OCI-LY3 (cell line): ENCODE data around the gene CYP39A1.

Experiments
- H2AFZ ChIP-seq: fragments of 200-600, 300-600 bp; shearing (Covaris generic); 2 replicates; pipeline ENCODE4 v1.6.0; 2014; ENCODE audit warnings: antibody characterized with exemption, low read depth, low read length
- H3K27ac ChIP-seq: fragments of 200-600, 300-600 bp; sonication (generic); 2 replicates; pipeline ENCODE4 v1.5.1; 2014; ENCODE audit warnings: mild to moderate bottlenecking, low read length, moderate library complexity, mixed read lengths
- H3K27me3 ChIP-seq: fragments of 200-600, 300-600 bp; sonication (generic); 2 replicates; pipeline ENCODE4 v1.6.1; 2014; ENCODE audit warnings: low read depth, low read length, mixed read lengths
- H3K36me3 ChIP-seq: fragments of 200-600, 300-600 bp; sonication (generic); replicated peaks from 2 replicates; pipeline ENCODE3; 2014; ENCODE audit warnings: low read depth, low read length, mixed read lengths
- H3K4me1 ChIP-seq: fragments of 300-600, 200-600 bp; sonication (generic); 2 replicates; pipeline ENCODE4 v1.6.1; 2014; ENCODE audit warnings: low read length, mixed read lengths
- H3K4me2 ChIP-seq: fragments of 200-600, 300-600 bp; sonication (generic); 2 replicates; pipeline ENCODE4 v1.6.1; 2014; ENCODE audit warnings: low read length, mixed read lengths
- H3K4me3 ChIP-seq: fragments of 300-600, 200-600 bp; sonication (generic); 2 replicates; pipeline ENCODE4 v1.5.1; 2014; ENCODE audit warnings: antibody characterized with exemption, mild to moderate bottlenecking, low read length, moderate library complexity
- H3K79me2 ChIP-seq: fragments of 300-600, 200-600 bp; shearing (Covaris generic); 2 replicates; pipeline ENCODE4 v1.6.1; 2014; ENCODE audit warnings: mild to moderate bottlenecking, low read length, mixed read lengths
- H3K9ac ChIP-seq: fragments of 300-600, 200-600 bp; shearing (Covaris generic); 2 replicates; pipeline ENCODE4 v1.6.0; 2014; ENCODE audit warnings: mild to moderate bottlenecking, low read length, moderate library complexity
- H3K9me3 ChIP-seq: fragments of 200-600, 300-600 bp; shearing (Covaris generic); 2 replicates; pipeline ENCODE4 v1.6.1; 2014; ENCODE audit warnings: low read length, mixed read lengths; ENCODE audit not compliant: insufficient read depth
- H4K20me1 ChIP-seq: fragments of 200-600, 300-600 bp; sonication (generic); 2 replicates; pipeline ENCODE4 v1.6.1; 2016; ENCODE audit warnings: low read length, mixed read lengths; ENCODE audit not compliant: insufficient read depth
- CTCF ChIP-seq: fragments of 200-600, 300-600 bp; sonication (generic); IDR thresholded peaks from 2 replicates; pipeline ENCODE4 v1.5.1; 2014; ENCODE audit warnings: antibody characterized with exemption, low read length, low read depth
- EZH2phosphoT487 ChIP-seq: fragments of 200-600 bp; shearing (Covaris generic); IDR thresholded peaks from 2 replicates; pipeline ENCODE4 v1.6.1; 2018; ENCODE audit warnings: antibody characterized with exemption, mixed run types, low read depth

Gene CYP39A1

GRCh38 chr6:46510651-46511050, 142.0 kb downstream of the CYP39A1 start:
- no peak for TF ChIP-seq EZH2phosphoT487
- TF ChIP-seq CTCF: no peak
- Histone ChIP-seq H3K9me3 (no peaks in the 10 kb centered on the region), H3K79me2 (no peaks in the 10 kb centered on the region), H3K4me3 (no peak overlapping the region), H3K4me1 (peaks cover 1% of the 10 kb centered on the region; the same call in 1 of the 2 replicates), H3K27me3 (no peaks in the 10 kb centered on the region), H4K20me1 (no peaks in the 10 kb centered on the region), H3K27ac (no peak overlapping the region), H3K4me2 (no peak overlapping the region), H3K36me3 (no peaks in the 10 kb centered on the region), H3K9ac (no peak overlapping the region), H2AFZ (no peak overlapping the region)

GRCh38 chr6:46509981-46510510, 142.6 kb downstream of the CYP39A1 start:
- no peak overlapping the region for H3K9ac ChIP-seq
- TF ChIP-seq CTCF: no peak
- TF ChIP-seq EZH2phosphoT487: no peak
- no peak overlapping the region for H3K4me3 ChIP-seq
- H3K4me2 ChIP-seq: no peak overlapping the region
- no peaks in the 10 kb centered on the region for H3K9me3 ChIP-seq
- H3K27ac ChIP-seq: no peak overlapping the region
- no peak overlapping the region for H2AFZ ChIP-seq
- H3K4me1 ChIP-seq: peaks cover 4% of the 10 kb centered on the region; the same call in 1 of the 2 replicates
- no peaks in the 10 kb centered on the region for H3K27me3 ChIP-seq
- H4K20me1 ChIP-seq: no peaks in the 10 kb centered on the region
- H3K36me3 ChIP-seq: no peaks in the 10 kb centered on the region
- no peaks in the 10 kb centered on the region for H3K79me2 ChIP-seq

- Histone ChIP-seq H3K9ac (no peak overlapping the region), H4K20me1 (no peaks in the 10 kb centered on the region), H3K27me3 (no peaks in the 10 kb centered on the region), H3K4me2 (no peak overlapping the region), H2AFZ (no peak overlapping the region), H3K27ac (no peak overlapping the region), H3K79me2 (no peaks in the 10 kb centered on the region), H3K4me1 (peaks cover 4% of the 10 kb centered on the region; the same call in 1 of the 2 replicates), H3K9me3 (no peaks in the 10 kb centered on the region), H3K4me3 (no peak overlapping the region), H3K36me3 (no peaks in the 10 kb centered on the region)
- no peak for TF ChIP-seq EZH2phosphoT487
- TF ChIP-seq CTCF: no peak
These were observed 143.6 kb downstream of the CYP39A1 start for GRCh38 chr6:46509063-46509462.

GRCh38 chr6:46507426-46507825, 145.2 kb downstream of the CYP39A1 start:
- no peak overlapping the region for H2AFZ ChIP-seq
- no peak for TF ChIP-seq EZH2phosphoT487
- TF ChIP-seq CTCF: no peak

More at GRCh38 chr6:46507426-46507825, 145.2 kb downstream of the CYP39A1 start:
- no peaks in the 10 kb centered on the region for H3K79me2 ChIP-seq
- H3K4me1 ChIP-seq: peaks cover 6% of the 10 kb centered on the region; the same call in 1 of the 2 replicates
- H3K9me3 ChIP-seq: no peaks in the 10 kb centered on the region
- no peaks in the 10 kb centered on the region for H3K36me3 ChIP-seq
- no peaks in the 10 kb centered on the region for H4K20me1 ChIP-seq
- H3K27ac ChIP-seq: no peak overlapping the region
- H3K4me2 ChIP-seq: no peak overlapping the region
- no peak overlapping the region for H3K4me3 ChIP-seq
- H3K27me3 ChIP-seq: no peaks in the 10 kb centered on the region
- no peak overlapping the region for H3K9ac ChIP-seq
